HG03196 (cell line): ENCODE data around the gene PTPRN2.

Source experiments
- ATAC-seq: cut with Tn5 transposase; IDR thresholded peaks from one replicate; pipeline ENCODE4 v1.9.1; 2021; ENCODE audit not compliant: unreplicated experiment

Gene PTPRN2

GRCh38 chr7:158373476-158374133, 214.0 kb downstream of the PTPRN2 start:
- no peak for ATAC-seq

- ATAC-seq = no peak
These were observed 215.0 kb downstream of the PTPRN2 start for GRCh38 chr7:158372400-158373342.

- no peak for ATAC-seq
These were observed 215.8 kb downstream of the PTPRN2 start for GRCh38 chr7:158371856-158372255.

GRCh38 chr7:158369866-158370265, 217.8 kb downstream of the PTPRN2 start:
- ATAC-seq = no peak

GRCh38 chr7:158369290-158369689, 218.3 kb downstream of the PTPRN2 start:
- ATAC-seq = no peak

GRCh38 chr7:158368449-158368848, 219.2 kb downstream of the PTPRN2 start:
- ATAC-seq = no peak

- no peak for ATAC-seq
These were observed 220.0 kb downstream of the PTPRN2 start for GRCh38 chr7:158367634-158367982.

- ATAC-seq = no peak
These were observed 220.5 kb downstream of the PTPRN2 start for GRCh38 chr7:158366916-158367633.

GRCh38 chr7:158366346-158366745, 221.3 kb downstream of the PTPRN2 start:
- ATAC-seq = no peak

- no peak for ATAC-seq
These were observed 222.4 kb downstream of the PTPRN2 start for GRCh38 chr7:158365267-158365666.

GRCh38 chr7:158364451-158364850, 223.2 kb downstream of the PTPRN2 start:
- no peak for ATAC-seq

- ATAC-seq = no peak
These were observed 224.4 kb downstream of the PTPRN2 start for GRCh38 chr7:158362912-158363905.

- no peak for ATAC-seq
These were observed 225.6 kb downstream of the PTPRN2 start for GRCh38 chr7:158362001-158362400.

GRCh38 chr7:158361326-158361946, 226.2 kb downstream of the PTPRN2 start:
- no peak for ATAC-seq

GRCh38 chr7:158358926-158359645, 228.5 kb downstream of the PTPRN2 start:
- ATAC-seq = no peak

GRCh38 chr7:158357898-158358821, 229.5 kb downstream of the PTPRN2 start:
- no peak for ATAC-seq

GRCh38 chr7:158357106-158357897, 230.3 kb downstream of the PTPRN2 start:
- ATAC-seq = no peak
